ENCODE data around the gene DMAP1.

GRCh38 chr1:44221769-44222168 lies 8.5 kb downstream of the DMAP1 start:
- TF ChIP-seq CTCF (conservative IDR thresholded peaks at IDR 0.05 in 1 of 2, IDR thresholded peaks at IDR 0.05 in 1 of 2; ENCODE audit: low read depth in 1 of 2, low read length in 2 of 2) (no peak), EZH2 (IDR thresholded peaks at IDR 0.05; ENCODE audit: low read length, missing control alignments) (no peak)

Data from fibroblast of lung (primary cell).